ENCODE measurements around the gene SEC61B. TPM values are rescaled to one million over a fixed set of nuclear protein-coding genes. Genes with fewer than 3 reads are reported as not detected.

The SEC61B gene
- total RNA-seq, 2 experiments from 2014 or later, result 83.4 to 84.2 TPM

GRCh38 chr9:99182356-99182755 is 39.7 kb upstream of the SEC61B start:
- ATAC-seq (ENCODE audit: poor library complexity) (no peak), DNase-seq (no peak)
- POLR2A ChIA-PET, result no interaction called here
- Histone ChIP-seq H3K4me3 (ENCODE audit: low read length) (no peak overlapping the region), H3K4me1 (ENCODE audit: insufficient read depth, low read length) (peaks cover 12% of the 10 kb centered on the region), H3K36me3 (ENCODE audit: insufficient read depth, low read length) (no peaks in the 10 kb centered on the region), H3K27me3 (ENCODE audit: control insufficient read depth in 1 of 2, insufficient read depth in 2 of 2, low read length in 2 of 2) (no peaks in the 10 kb centered on the region), H3K9me3 (ENCODE audit: control insufficient read depth in 1 of 2, insufficient read depth in 1 of 2, low read length in 2 of 2) (no peaks in the 10 kb centered on the region), H3K27ac (ENCODE audit: low read depth in 1 of 2, low read length in 2 of 2) (no peak overlapping the region)
- Mint-ChIP-seq H3K4me3 (no peak overlapping the region), H3K27ac (no peak overlapping the region), H3K27me3 (no peaks in the 10 kb centered on the region), H3K9me3 (no peaks in the 10 kb centered on the region), H3K4me1 (ENCODE audit: low read depth) (peaks cover 18% of the 10 kb centered on the region), H3K36me3 (ENCODE audit: low read depth) (no peaks in the 10 kb centered on the region)
- no peak for TF ChIP-seq CTCF (IDR thresholded peaks at IDR 0.05)
- CTCF ChIA-PET, result no interaction called here
- intact Hi-C loops (cut with DNase I, micrococcal nuclease), result loop anchor here (10.0 kb wide), 5 partner anchors 622 to 1412 kb away; no protein-coding TSS in a partner anchor

GRCh38 chr9:99183616-99184015 is 38.5 kb upstream of the SEC61B start:
- TF ChIP-seq CTCF (IDR thresholded peaks at IDR 0.05), result no peak
- H3K4me1 ChIP-seq (ENCODE audit: insufficient read depth, low read length), result peaks cover 12% of the 10 kb centered on the region
- DNase-seq (no peak), ATAC-seq (ENCODE audit: poor library complexity) (no peak)
- Mint-ChIP-seq H3K4me3 (no peak overlapping the region), H3K27ac (no peak overlapping the region), H3K4me1 (ENCODE audit: low read depth) (peaks cover 18% of the 10 kb centered on the region), H3K36me3 (ENCODE audit: low read depth) (no peaks in the 10 kb centered on the region), H3K9me3 (no peaks in the 10 kb centered on the region), H3K27me3 (no peaks in the 10 kb centered on the region)
- no peak overlapping the region for H3K27ac ChIP-seq (ENCODE audit: low read depth in 1 of 2, low read length in 2 of 2)
- ChIA-PET POLR2A (no interaction called here), CTCF (no interaction called here)
- H3K27me3 ChIP-seq (ENCODE audit: control insufficient read depth in 1 of 2, insufficient read depth in 2 of 2, low read length in 2 of 2), result no peaks in the 10 kb centered on the region
- no peaks in the 10 kb centered on the region for H3K9me3 ChIP-seq (ENCODE audit: control insufficient read depth in 1 of 2, insufficient read depth in 1 of 2, low read length in 2 of 2)
- H3K4me3 ChIP-seq (ENCODE audit: low read length), result no peak overlapping the region
- intact Hi-C loops (cut with DNase I, micrococcal nuclease), result loop anchor here (1.0 to 10.0 kb wide), 7 partner anchors 18 to 1411 kb away; no protein-coding TSS in a partner anchor
- no peaks in the 10 kb centered on the region for H3K36me3 ChIP-seq (ENCODE audit: insufficient read depth, low read length)

- TF ChIP-seq CTCF (IDR thresholded peaks at IDR 0.05), result no peak
- DNase-seq, result no peak
- Mint-ChIP-seq H3K27me3 (peaks cover under 1% of the 10 kb centered on the region), H3K4me1 (ENCODE audit: low read depth) (peaks cover 18% of the 10 kb centered on the region), H3K36me3 (ENCODE audit: low read depth) (no peaks in the 10 kb centered on the region), H3K27ac (no peak overlapping the region), H3K9me3 (no peaks in the 10 kb centered on the region), H3K4me3 (no peak overlapping the region)
- H3K9me3 ChIP-seq (ENCODE audit: control insufficient read depth in 1 of 2, insufficient read depth in 1 of 2, low read length in 2 of 2), result no peaks in the 10 kb centered on the region
- intact Hi-C loops (cut with DNase I, micrococcal nuclease), result loop anchor here (1.0 to 10.0 kb wide), 7 partner anchors 19 to 1411 kb away; no protein-coding TSS in a partner anchor
- ATAC-seq (ENCODE audit: poor library complexity), result no peak
- no peaks in the 10 kb centered on the region for H3K27me3 ChIP-seq (ENCODE audit: control insufficient read depth in 1 of 2, insufficient read depth in 2 of 2, low read length in 2 of 2)
- no peaks in the 10 kb centered on the region for H3K36me3 ChIP-seq (ENCODE audit: insufficient read depth, low read length)
- POLR2A ChIA-PET, result interaction anchor here (0.6 kb wide), 1 partner anchor 38 kb away, joined by 3 read pairs; the partner anchor contains the start of genes ALG2 and SEC61B
- CTCF ChIA-PET, result interaction anchor here (0.7 kb wide), 1 partner anchor 14 kb away, joined by 3 read pairs; no protein-coding TSS in a partner anchor
- no peak overlapping the region for H3K4me3 ChIP-seq (ENCODE audit: low read length)
- H3K4me1 ChIP-seq (ENCODE audit: insufficient read depth, low read length), result peaks cover 12% of the 10 kb centered on the region
- no peak overlapping the region for H3K27ac ChIP-seq (ENCODE audit: low read depth in 1 of 2, low read length in 2 of 2)
Observed at GRCh38 chr9:99184110-99184474, 38.0 kb upstream of the SEC61B start.

All from CD4-positive, alpha-beta T cell (primary cell).